K562 (cell line): ENCODE results near the gene PI4KA. TPM values are rescaled to one million over a fixed set of nuclear protein-coding genes. Genes with fewer than 3 reads are reported as not detected.
A peak's percentile ranks its signal among the peaks of the same experiment; 100 is the strongest.

Source experiments
- EHMT2 ChIP-seq: fragments of 450-650 bp; IDR thresholded peaks from 2 replicates; pipeline ENCODE4 v1.6.1; 2018; ENCODE audit warnings: antibody characterized with exemption
- KLF16 ChIP-seq: IDR thresholded peaks from 2 replicates; pipeline ENCODE4 v1.6.1; 2016; ENCODE audit warnings: antibody characterized with exemption
- MAFK ChIP-seq: IDR thresholded peaks from 2 replicates; pipeline ENCODE4 v1.6.1; 2011; ENCODE audit warnings: low read length, improper control_type of control experiment
- ZC3H8 ChIP-seq: fragments of 450-650 bp; IDR thresholded peaks from 2 replicates; pipeline ENCODE4 v1.6.1; 2017
- ZKSCAN8 ChIP-seq: fragments of 200-800 bp; sonication (Bioruptor generic); IDR thresholded peaks from 2 replicates; pipeline ENCODE4 v1.6.1; 2016; ENCODE audit warnings: missing genetic modification characterization, missing compliant biosample characterization
- ZNF707 ChIP-seq: fragments of 250-450 bp; sonication (Bioruptor Pico); conservative IDR thresholded peaks from 2 replicates; pipeline ENCODE4 v1.8.0; 2022; ENCODE audit warnings: inconsistent platforms, mild to moderate bottlenecking, moderate library complexity
- polyA plus RNA-seq, 8 experiments: library from polyadenylated mRNA; depleted of rRNA in 4 of 8; stranded (reverse) in 5 of 8; unstranded in 3 of 8; fragments of >200 nt; fragmentation: Nextera tagmentation in 2 of 8; fragmentation: Illumina TruSeq in 1 of 8; extraction: Ambion mirVana in 2 of 8; extraction: Trizol in 1 of 8; gene quantifications; 2 replicates each; pipeline versions ENCODE4 v1.2.1 to v1.2.3, GENCODE V29; 2011 to 2014; ENCODE audit warnings: inconsistent platforms in 1 of 8, missing spikeins in 1 of 8
- total RNA-seq, 7 experiments: library from RNA; depleted of rRNA in 6 of 7; stranded (reverse); fragments of >200 nt in 6 of 7; fragmentation: Illumina TruSeq in 2 of 7; extraction: Trizol in 2 of 7; gene quantifications; 2 replicates each; pipeline versions ENCODE4 v1.2.1 to v1.2.3, GENCODE V29; 2011 to 2021; ENCODE audit warnings: low replicate concordance in 1 of 7
- TF ChIP-seq, protein P1 (sequence below): fragments of 200-600 bp; sonication (generic); IDR thresholded peaks from one replicate; pipeline ENCODE4 v1.6.1; 2012; ENCODE audit warnings: mild to moderate bottlenecking, low read depth, low read length, inconsistent platforms
- TF ChIP-seq, protein P2 (sequence below): fragments of 250-450 bp; sonication (Bioruptor Pico); IDR thresholded peaks from 2 replicates; pipeline ENCODE4 v1.9.0; 2021; ENCODE audit warnings: mild to moderate bottlenecking
- TF ChIP-seq, protein P3 (sequence below): fragments of 450-650 bp; IDR thresholded peaks from 2 replicates; pipeline ENCODE4 v1.6.1; 2016; ENCODE audit warnings: antibody characterized with exemption
- TF ChIP-seq, protein P4 (sequence below), 3 experiments: fragments of 200-800 bp in 1 of 3; fragments of 250-450 bp in 1 of 3; fragments of 450-650 bp in 1 of 3; sonication (Bioruptor Pico) in 1 of 3; sonication (Bioruptor generic) in 1 of 3; formaldehyde crosslinking in 1 of 3; IDR thresholded peaks; 2 replicates each; pipeline versions ENCODE4 v1.6.1 to v1.8.0; 2016 to 2022; ENCODE audit warnings: mild to moderate bottlenecking in 2 of 3, missing genetic modification characterization in 2 of 3, missing compliant biosample characterization in 1 of 3, moderate library complexity in 1 of 3

PI4KA gene
- total and polyA plus RNA-seq, 9 of the 15 experiments (the other 6 are each of a cell fraction or from before 2014, with no cell fraction given): 7.3 to 187 (median 84.7) TPM

DNA sequence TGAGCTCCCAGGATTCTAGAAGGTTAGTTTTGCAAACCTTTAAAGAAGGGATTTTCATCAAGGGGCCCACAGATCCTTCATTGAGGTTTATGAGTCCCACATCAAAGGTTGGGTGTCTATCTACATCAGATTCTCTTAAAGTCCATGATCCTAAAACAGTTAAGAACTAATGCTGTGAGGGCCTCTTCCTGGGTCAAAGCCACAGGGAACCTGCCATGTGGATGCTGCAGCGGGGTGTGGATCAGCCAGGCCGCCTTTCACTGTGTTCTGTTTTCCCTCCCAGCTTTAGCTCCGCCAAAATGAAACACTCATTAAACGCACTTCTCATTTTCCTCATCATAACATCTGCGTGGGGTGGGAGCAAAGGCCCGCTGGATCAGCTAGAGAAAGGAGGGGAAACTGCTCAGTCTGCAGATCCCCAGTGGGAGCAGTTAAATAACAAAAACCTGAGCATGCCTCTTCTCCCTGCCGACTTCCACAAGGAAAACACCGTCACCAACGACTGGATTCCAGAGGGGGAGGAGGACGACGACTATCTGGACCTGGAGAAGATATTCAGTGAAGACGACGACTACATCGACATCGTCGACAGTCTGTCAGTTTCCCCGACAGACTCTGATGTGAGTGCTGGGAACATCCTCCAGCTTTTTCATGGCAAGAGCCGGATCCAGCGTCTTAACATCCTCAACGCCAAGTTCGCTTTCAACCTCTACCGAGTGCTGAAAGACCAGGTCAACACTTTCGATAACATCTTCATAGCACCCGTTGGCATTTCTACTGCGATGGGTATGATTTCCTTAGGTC is 79.4 kb downstream of the PI4KA start (continued):
- TF ChIP-seq, protein P1, sequence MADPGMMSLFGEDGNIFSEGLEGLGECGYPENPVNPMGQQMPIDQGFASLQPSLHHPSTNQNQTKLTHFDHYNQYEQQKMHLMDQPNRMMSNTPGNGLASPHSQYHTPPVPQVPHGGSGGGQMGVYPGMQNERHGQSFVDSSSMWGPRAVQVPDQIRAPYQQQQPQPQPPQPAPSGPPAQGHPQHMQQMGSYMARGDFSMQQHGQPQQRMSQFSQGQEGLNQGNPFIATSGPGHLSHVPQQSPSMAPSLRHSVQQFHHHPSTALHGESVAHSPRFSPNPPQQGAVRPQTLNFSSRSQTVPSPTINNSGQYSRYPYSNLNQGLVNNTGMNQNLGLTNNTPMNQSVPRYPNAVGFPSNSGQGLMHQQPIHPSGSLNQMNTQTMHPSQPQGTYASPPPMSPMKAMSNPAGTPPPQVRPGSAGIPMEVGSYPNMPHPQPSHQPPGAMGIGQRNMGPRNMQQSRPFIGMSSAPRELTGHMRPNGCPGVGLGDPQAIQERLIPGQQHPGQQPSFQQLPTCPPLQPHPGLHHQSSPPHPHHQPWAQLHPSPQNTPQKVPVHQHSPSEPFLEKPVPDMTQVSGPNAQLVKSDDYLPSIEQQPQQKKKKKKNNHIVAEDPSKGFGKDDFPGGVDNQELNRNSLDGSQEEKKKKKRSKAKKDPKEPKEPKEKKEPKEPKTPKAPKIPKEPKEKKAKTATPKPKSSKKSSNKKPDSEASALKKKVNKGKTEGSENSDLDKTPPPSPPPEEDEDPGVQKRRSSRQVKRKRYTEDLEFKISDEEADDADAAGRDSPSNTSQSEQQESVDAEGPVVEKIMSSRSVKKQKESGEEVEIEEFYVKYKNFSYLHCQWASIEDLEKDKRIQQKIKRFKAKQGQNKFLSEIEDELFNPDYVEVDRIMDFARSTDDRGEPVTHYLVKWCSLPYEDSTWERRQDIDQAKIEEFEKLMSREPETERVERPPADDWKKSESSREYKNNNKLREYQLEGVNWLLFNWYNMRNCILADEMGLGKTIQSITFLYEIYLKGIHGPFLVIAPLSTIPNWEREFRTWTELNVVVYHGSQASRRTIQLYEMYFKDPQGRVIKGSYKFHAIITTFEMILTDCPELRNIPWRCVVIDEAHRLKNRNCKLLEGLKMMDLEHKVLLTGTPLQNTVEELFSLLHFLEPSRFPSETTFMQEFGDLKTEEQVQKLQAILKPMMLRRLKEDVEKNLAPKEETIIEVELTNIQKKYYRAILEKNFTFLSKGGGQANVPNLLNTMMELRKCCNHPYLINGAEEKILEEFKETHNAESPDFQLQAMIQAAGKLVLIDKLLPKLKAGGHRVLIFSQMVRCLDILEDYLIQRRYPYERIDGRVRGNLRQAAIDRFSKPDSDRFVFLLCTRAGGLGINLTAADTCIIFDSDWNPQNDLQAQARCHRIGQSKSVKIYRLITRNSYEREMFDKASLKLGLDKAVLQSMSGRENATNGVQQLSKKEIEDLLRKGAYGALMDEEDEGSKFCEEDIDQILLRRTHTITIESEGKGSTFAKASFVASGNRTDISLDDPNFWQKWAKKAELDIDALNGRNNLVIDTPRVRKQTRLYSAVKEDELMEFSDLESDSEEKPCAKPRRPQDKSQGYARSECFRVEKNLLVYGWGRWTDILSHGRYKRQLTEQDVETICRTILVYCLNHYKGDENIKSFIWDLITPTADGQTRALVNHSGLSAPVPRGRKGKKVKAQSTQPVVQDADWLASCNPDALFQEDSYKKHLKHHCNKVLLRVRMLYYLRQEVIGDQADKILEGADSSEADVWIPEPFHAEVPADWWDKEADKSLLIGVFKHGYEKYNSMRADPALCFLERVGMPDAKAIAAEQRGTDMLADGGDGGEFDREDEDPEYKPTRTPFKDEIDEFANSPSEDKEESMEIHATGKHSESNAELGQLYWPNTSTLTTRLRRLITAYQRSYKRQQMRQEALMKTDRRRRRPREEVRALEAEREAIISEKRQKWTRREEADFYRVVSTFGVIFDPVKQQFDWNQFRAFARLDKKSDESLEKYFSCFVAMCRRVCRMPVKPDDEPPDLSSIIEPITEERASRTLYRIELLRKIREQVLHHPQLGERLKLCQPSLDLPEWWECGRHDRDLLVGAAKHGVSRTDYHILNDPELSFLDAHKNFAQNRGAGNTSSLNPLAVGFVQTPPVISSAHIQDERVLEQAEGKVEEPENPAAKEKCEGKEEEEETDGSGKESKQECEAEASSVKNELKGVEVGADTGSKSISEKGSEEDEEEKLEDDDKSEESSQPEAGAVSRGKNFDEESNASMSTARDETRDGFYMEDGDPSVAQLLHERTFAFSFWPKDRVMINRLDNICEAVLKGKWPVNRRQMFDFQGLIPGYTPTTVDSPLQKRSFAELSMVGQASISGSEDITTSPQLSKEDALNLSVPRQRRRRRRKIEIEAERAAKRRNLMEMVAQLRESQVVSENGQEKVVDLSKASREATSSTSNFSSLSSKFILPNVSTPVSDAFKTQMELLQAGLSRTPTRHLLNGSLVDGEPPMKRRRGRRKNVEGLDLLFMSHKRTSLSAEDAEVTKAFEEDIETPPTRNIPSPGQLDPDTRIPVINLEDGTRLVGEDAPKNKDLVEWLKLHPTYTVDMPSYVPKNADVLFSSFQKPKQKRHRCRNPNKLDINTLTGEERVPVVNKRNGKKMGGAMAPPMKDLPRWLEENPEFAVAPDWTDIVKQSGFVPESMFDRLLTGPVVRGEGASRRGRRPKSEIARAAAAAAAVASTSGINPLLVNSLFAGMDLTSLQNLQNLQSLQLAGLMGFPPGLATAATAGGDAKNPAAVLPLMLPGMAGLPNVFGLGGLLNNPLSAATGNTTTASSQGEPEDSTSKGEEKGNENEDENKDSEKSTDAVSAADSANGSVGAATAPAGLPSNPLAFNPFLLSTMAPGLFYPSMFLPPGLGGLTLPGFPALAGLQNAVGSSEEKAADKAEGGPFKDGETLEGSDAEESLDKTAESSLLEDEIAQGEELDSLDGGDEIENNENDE: no peak
- TF ChIP-seq, protein P2, sequence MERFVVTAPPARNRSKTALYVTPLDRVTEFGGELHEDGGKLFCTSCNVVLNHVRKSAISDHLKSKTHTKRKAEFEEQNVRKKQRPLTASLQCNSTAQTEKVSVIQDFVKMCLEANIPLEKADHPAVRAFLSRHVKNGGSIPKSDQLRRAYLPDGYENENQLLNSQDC: no peak
- TF ChIP-seq, protein P3, sequence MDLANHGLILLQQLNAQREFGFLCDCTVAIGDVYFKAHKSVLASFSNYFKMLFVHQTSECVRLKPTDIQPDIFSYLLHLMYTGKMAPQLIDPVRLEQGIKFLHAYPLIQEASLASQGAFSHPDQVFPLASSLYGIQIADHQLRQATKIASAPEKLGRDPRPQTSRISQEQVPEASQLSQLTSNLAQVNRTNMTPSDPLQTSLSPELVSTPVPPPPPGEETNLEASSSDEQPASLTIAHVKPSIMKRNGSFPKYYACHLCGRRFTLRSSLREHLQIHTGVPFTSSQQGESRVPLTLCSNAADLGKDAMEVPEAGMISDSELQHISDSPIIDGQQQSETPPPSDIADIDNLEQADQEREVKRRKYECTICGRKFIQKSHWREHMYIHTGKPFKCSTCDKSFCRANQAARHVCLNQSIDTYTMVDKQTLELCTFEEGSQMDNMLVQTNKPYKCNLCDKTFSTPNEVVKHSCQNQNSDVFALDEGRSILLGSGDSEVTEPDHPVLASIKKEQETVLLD: no peak
- no peak for TF ChIP-seq EHMT2
- no peak for TF ChIP-seq KLF16
- TF ChIP-seq MAFK: 0 out of 2 replicates have a peak, but pooled peaks have one; percentile 27
- TF ChIP-seq, protein P4, sequence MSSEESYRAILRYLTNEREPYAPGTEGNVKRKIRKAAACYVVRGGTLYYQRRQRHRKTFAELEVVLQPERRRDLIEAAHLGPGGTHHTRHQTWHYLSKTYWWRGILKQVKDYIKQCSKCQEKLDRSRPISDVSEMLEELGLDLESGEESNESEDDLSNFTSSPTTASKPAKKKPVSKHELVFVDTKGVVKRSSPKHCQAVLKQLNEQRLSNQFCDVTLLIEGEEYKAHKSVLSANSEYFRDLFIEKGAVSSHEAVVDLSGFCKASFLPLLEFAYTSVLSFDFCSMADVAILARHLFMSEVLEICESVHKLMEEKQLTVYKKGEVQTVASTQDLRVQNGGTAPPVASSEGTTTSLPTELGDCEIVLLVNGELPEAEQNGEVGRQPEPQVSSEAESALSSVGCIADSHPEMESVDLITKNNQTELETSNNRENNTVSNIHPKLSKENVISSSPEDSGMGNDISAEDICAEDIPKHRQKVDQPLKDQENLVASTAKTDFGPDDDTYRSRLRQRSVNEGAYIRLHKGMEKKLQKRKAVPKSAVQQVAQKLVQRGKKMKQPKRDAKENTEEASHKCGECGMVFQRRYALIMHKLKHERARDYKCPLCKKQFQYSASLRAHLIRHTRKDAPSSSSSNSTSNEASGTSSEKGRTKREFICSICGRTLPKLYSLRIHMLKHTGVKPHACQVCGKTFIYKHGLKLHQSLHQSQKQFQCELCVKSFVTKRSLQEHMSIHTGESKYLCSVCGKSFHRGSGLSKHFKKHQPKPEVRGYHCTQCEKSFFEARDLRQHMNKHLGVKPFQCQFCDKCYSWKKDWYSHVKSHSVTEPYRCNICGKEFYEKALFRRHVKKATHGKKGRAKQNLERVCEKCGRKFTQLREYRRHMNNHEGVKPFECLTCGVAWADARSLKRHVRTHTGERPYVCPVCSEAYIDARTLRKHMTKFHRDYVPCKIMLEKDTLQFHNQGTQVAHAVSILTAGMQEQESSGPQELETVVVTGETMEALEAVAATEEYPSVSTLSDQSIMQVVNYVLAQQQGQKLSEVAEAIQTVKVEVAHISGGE (CRISPR knock-in tag; IDR thresholded peaks at IDR 0.05): 0 out of 6 replicates have a peak, but pooled peaks of 1 of the 3 experiments have one; percentile 41
- no peak for TF ChIP-seq ZKSCAN8 (CRISPR knock-in tag)
- TF ChIP-seq ZNF707 (CRISPR knock-in tag): peak; percentile 29; the same call in 1 of the 2 replicates
- TF ChIP-seq ZC3H8: no peak
